LNCAP (cell line): ENCODE results near the gene HNRNPC.

Experiments
- CTCF ChIP-seq: fragments of 450-650 bp; IDR thresholded peaks from 2 replicates; pipeline ENCODE4 v1.5.1; 2017; ENCODE audit warnings: mild to moderate bottlenecking

HNRNPC gene

GRCh38 chr14:21219120-21219519 lies 50.1 kb downstream of the HNRNPC start:
- TF ChIP-seq CTCF, result no peak

- TF ChIP-seq CTCF, result no peak
Measured at GRCh38 chr14:21215879-21216251, 53.4 kb downstream of the HNRNPC start.

GRCh38 chr14:21215130-21215878 lies 53.9 kb downstream of the HNRNPC start:
- no peak for TF ChIP-seq CTCF

GRCh38 chr14:21213652-21214051 lies 55.6 kb downstream of the HNRNPC start:
- no peak for TF ChIP-seq CTCF

- TF ChIP-seq CTCF, result no peak
Measured at GRCh38 chr14:21211509-21211908, 57.7 kb downstream of the HNRNPC start.

- no peak for TF ChIP-seq CTCF
Measured at GRCh38 chr14:21210023-21210422, 59.2 kb downstream of the HNRNPC start.

- TF ChIP-seq CTCF, result no peak
Measured at GRCh38 chr14:21209185-21209584, 60.1 kb downstream of the HNRNPC start.

- no peak for TF ChIP-seq CTCF
Measured at GRCh38 chr14:21208554-21208953, 60.7 kb downstream of the HNRNPC start.
